CD8-positive, alpha-beta memory T cell (primary cell): ENCODE measurements around the gene TENT4A. TPM values are rescaled to one million over a fixed set of nuclear protein-coding genes. Genes with fewer than 3 reads are reported as not detected.

Experiments
- CTCF ChIA-PET: fragments of 350-600 bp; sonication (Branson Sonifier 250); formaldehyde crosslinking; loops from one replicate; lab custom pipeline; 2021; ENCODE audit warnings: antibody characterized with exemption; lab: Charles Lee
- POLR2A ChIA-PET: fragments of 350-600 bp; sonication (Branson Sonifier 250); formaldehyde crosslinking; loops from one replicate; lab custom pipeline; 2021; ENCODE audit warnings: antibody characterized with exemption; lab: Charles Lee
- DNase-seq, 5 donors: peaks; one replicate each; pipeline versions ENCODE4 v3.0.0 to v3.0.0-alpha.2; 2020 to 2022; ENCODE audit warnings: mixed read lengths in 1 of 5
- H3K27ac ChIP-seq: one replicate; pipeline ENCODE4 v1.7.0; 2013; ENCODE audit warnings: low read depth, mild to moderate bottlenecking, low read length, moderate library complexity
- H3K27me3 ChIP-seq: 2 replicates; pipeline ENCODE4 v1.7.0; 2013; ENCODE audit warnings: low read length, mild to moderate bottlenecking; ENCODE audit not compliant: insufficient read depth, poor library complexity, severe bottlenecking
- H3K36me3 ChIP-seq: 2 replicates; pipeline ENCODE4 v1.7.0; 2013; ENCODE audit warnings: mild to moderate bottlenecking, low read length, moderate library complexity; ENCODE audit not compliant: insufficient read depth
- H3K4me1 ChIP-seq: 2 replicates; pipeline ENCODE4 v1.7.0; 2013; ENCODE audit warnings: mild to moderate bottlenecking, low read length, moderate library complexity; ENCODE audit not compliant: insufficient read depth
- H3K4me3 ChIP-seq: 2 replicates; pipeline ENCODE4 v1.7.0; 2013; ENCODE audit warnings: mild to moderate bottlenecking, low read length
- H3K9me3 ChIP-seq: 2 replicates; pipeline ENCODE4 v1.7.0; 2013; ENCODE audit warnings: mild to moderate bottlenecking, low read length
- H3K27ac Mint-ChIP-seq, 8 donors: one replicate each; pipeline ENCODE4 v1.8.0; 2020 to 2021; ENCODE audit warnings: mixed read lengths in 8 of 8, mild to moderate bottlenecking in 6 of 8, inconsistent platforms in 3 of 8, moderate library complexity in 3 of 8
- H3K27me3 Mint-ChIP-seq, 2 donors: one replicate each; pipeline ENCODE4 v1.8.0; 2020 to 2021; ENCODE audit warnings: mixed read lengths in 2 of 2, mild to moderate bottlenecking in 1 of 2, moderate library complexity in 1 of 2
- H3K36me3 Mint-ChIP-seq, 3 donors: one replicate each; pipeline ENCODE4 v1.8.0; 2020 to 2021; ENCODE audit warnings: mixed read lengths in 3 of 3, inconsistent platforms in 1 of 3, mild to moderate bottlenecking in 1 of 3
- H3K4me1 Mint-ChIP-seq, 3 donors: one replicate each; pipeline ENCODE4 v1.8.0; 2020 to 2021; ENCODE audit warnings: mixed read lengths in 3 of 3, inconsistent platforms in 1 of 3, mild to moderate bottlenecking in 1 of 3
- H3K4me3 Mint-ChIP-seq, 7 donors: one replicate each; pipeline ENCODE4 v1.8.0; 2020 to 2021; ENCODE audit warnings: mixed read lengths in 7 of 7, mild to moderate bottlenecking in 6 of 7, moderate library complexity in 4 of 7, inconsistent platforms in 2 of 7
- H3K9me3 Mint-ChIP-seq, 5 donors: one replicate each; pipeline ENCODE4 v1.8.0; 2020 to 2022; ENCODE audit warnings: mixed read lengths in 5 of 5, mild to moderate bottlenecking in 3 of 5, moderate library complexity in 2 of 5, inconsistent platforms in 1 of 5
- polyA plus RNA-seq: library from polyadenylated mRNA; unstranded; fragments of 300-500 nt; fragmentation: Illumina TruSeq; gene quantifications from one replicate; pipeline ENCODE4 v1.2.3, GENCODE V29; 2021
- total RNA-seq, 2 experiments: library from RNA; stranded (reverse); gene quantifications; one replicate each; pipeline ENCODE4 v1.2.3, GENCODE V29; 2021

The TENT4A gene
- total and polyA plus RNA-seq, 3 experiments from 2014 or later, result 1.1 to 28.4 (median 25.6) TPM

DNA sequence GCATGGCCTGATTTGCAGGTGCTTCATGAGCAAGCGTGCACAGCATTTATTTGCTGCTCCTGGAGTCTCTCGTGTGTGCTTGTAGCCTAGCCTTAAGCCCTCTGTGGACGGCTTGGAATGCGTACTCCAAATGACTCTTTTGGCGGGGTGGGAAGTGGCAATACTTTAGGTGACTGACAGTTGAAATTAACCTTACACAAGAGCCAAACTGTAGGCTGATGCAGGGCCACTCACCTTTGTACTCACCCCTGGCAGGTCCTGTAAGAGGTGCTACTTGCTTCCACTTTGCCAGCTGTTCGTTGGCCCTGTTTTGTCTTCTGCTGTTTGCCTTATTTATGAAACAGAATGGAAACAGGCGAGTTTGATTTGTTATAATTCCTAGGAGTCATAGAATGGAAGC is 22.9 kb downstream of the TENT4A start:
- Mint-ChIP-seq H3K27ac (peak overlapping the region in 6 of 8 donors; percentile 28 to 79 (median 50)), H3K4me3 (peak overlapping the region in 1 of 7 donors; percentile 13), H3K4me1 (peaks cover 38 to 60% (median 56%) of the 10 kb centered on the region in 3 donors), H3K27me3 (no peaks in the 10 kb centered on the region), H3K36me3 (peaks cover 0 to 54% (median 16%) of the 10 kb centered on the region in 3 donors), H3K9me3 (no peaks in the 10 kb centered on the region)
- ChIA-PET CTCF (no interaction called here), POLR2A (no interaction called here)
- Histone ChIP-seq H3K4me3 (no peak overlapping the region), H3K36me3 (peaks cover 15% of the 10 kb centered on the region), H3K9me3 (no peaks in the 10 kb centered on the region), H3K4me1 (peaks cover 8% of the 10 kb centered on the region), H3K27ac (no peak overlapping the region), H3K27me3 (no peaks in the 10 kb centered on the region)
- DNase-seq, result no peak

DNA sequence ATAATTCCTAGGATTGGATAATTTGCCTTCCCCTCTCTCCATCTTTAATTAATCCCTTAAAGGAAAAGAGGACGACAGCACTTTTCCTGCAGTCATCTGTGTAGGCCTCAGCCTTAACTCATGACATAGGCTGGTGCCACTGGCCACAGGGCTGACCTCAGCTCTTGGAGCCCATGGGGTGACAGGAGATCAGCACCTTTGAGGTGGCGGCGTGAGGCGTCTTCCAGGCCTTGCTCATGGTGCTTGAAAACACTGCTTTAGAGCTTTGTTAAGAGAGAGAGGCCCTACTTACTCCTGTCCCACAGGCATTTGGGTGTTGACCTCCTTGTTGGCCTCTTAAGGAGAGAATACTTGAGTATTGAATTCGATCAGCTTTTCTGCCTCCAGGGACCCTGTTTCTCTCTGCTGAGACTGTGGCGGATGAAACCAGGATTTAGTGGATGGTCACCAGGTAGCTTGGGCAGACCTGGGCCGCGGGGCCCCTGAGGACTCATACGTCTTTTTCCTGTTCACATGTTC is 23.4 kb downstream of the TENT4A start:
- H3K27me3 ChIP-seq, result no peaks in the 10 kb centered on the region
- H3K36me3 Mint-ChIP-seq, result peaks cover 0 to 58% (median 16%) of the 10 kb centered on the region in 3 donors
- no peaks in the 10 kb centered on the region for H3K9me3 Mint-ChIP-seq
- no peak overlapping the region for H3K27ac ChIP-seq
- ChIA-PET POLR2A (no interaction called here), CTCF (no interaction called here)
- no peak overlapping the region for H3K4me3 ChIP-seq
- H3K4me3 Mint-ChIP-seq, result no peak overlapping the region
- H3K9me3 ChIP-seq, result no peaks in the 10 kb centered on the region
- H3K27me3 Mint-ChIP-seq, result no peaks in the 10 kb centered on the region
- H3K36me3 ChIP-seq, result peaks cover 15% of the 10 kb centered on the region
- H3K4me1 ChIP-seq, result peaks cover 7% of the 10 kb centered on the region
- peak overlapping the region; percentile 16 to 89 (median 78) for H3K27ac Mint-ChIP-seq
- H3K4me1 Mint-ChIP-seq, result peaks cover 35 to 55% (median 51%) of the 10 kb centered on the region in 3 donors
- no peak for DNase-seq

DNA sequence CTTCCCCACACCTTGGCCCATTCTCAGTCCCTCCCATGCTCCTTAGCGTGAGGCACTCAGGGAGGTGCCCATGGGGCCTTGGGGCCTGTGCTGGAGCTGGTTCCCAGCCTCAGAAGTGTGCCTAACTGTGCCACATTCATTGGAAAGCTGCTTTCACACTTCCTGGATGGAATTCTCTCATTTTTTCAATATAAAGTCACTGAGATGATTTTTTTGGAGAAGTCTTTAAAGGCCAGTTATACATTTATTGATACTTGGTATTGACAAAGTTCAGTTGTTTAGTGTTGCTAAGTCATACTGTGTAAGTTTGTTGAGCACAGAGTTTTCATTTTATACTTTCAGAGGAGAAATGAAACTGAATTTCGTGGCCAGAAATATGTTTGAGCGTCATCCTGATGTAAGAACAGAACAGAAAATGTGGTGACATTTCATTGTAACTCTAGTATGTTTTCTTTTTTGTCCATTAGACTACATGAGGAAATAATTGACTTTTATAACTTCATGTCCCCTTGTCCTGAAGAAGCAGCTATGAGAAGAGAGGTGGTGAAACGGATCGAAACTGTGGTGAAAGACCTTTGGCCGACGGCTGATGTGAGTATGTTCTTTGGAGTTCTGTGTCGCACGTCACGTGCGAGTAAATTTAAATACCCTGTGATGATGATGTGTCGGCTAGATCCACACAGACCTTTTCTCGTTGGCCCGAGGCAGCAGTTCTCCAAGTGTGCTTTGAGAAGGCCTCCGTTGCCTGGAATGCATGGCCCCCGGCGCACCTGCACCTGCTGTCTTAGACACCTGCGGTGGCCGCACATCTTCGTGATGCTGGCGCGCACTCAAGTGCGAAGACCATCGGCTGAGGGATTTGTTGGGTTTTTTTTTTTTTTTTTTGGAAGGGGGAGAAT is 24.1 kb downstream of the TENT4A start:
- ChIA-PET CTCF (no interaction called here), POLR2A (no interaction called here)
- Mint-ChIP-seq H3K27ac (peak overlapping the region; percentile 16 to 89 (median 78)), H3K36me3 (peaks cover 0 to 65% (median 16%) of the 10 kb centered on the region in 3 donors), H3K27me3 (no peaks in the 10 kb centered on the region), H3K9me3 (no peaks in the 10 kb centered on the region), H3K4me3 (peak overlapping the region in 2 of 7 donors; percentile 23 to 28), H3K4me1 (peaks cover 28 to 48% (median 44%) of the 10 kb centered on the region in 3 donors)
- Histone ChIP-seq H3K9me3 (no peaks in the 10 kb centered on the region), H3K4me3 (no peak overlapping the region), H3K36me3 (peaks cover 15% of the 10 kb centered on the region), H3K27me3 (no peaks in the 10 kb centered on the region), H3K27ac (no peak overlapping the region), H3K4me1 (peaks cover 7% of the 10 kb centered on the region)
- DNase-seq, result no peak

DNA sequence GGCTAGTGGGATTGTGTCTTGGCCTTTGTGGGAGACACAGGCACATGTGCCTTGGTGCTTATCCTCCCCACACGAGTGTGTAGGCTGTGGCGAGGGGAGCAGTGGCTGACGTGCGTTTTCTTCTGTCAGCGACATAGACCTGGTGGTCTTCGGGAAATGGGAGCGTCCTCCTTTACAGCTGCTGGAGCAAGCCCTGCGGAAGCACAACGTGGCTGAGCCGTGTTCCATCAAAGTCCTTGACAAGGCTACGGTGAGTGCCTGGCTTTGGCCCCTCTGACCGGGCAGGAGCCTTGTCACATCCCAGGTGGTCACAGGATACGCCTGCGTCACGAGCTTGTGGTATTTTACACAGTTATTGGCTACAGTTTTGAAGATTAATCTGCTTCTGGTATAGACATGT is 26.4 kb downstream of the TENT4A start:
- H3K27me3 ChIP-seq, result no peaks in the 10 kb centered on the region
- no peaks in the 10 kb centered on the region for H3K9me3 Mint-ChIP-seq
- no peak overlapping the region for H3K27ac ChIP-seq
- CTCF ChIA-PET, result no interaction called here
- no peak overlapping the region for H3K4me3 Mint-ChIP-seq
- peak overlapping the region in 1 of 8 donors; percentile 64 for H3K27ac Mint-ChIP-seq
- DNase-seq, result no peak
- H3K4me1 Mint-ChIP-seq, result peaks cover 13 to 28% (median 25%) of the 10 kb centered on the region in 3 donors
- peaks cover 7% of the 10 kb centered on the region for H3K4me1 ChIP-seq
- H3K4me3 ChIP-seq, result no peak overlapping the region
- peaks cover 25% of the 10 kb centered on the region for H3K36me3 ChIP-seq
- no peaks in the 10 kb centered on the region for H3K9me3 ChIP-seq
- H3K36me3 Mint-ChIP-seq, result peaks cover 0 to 73% (median 14%) of the 10 kb centered on the region in 3 donors
- POLR2A ChIA-PET, result no interaction called here
- no peaks in the 10 kb centered on the region for H3K27me3 Mint-ChIP-seq

DNA sequence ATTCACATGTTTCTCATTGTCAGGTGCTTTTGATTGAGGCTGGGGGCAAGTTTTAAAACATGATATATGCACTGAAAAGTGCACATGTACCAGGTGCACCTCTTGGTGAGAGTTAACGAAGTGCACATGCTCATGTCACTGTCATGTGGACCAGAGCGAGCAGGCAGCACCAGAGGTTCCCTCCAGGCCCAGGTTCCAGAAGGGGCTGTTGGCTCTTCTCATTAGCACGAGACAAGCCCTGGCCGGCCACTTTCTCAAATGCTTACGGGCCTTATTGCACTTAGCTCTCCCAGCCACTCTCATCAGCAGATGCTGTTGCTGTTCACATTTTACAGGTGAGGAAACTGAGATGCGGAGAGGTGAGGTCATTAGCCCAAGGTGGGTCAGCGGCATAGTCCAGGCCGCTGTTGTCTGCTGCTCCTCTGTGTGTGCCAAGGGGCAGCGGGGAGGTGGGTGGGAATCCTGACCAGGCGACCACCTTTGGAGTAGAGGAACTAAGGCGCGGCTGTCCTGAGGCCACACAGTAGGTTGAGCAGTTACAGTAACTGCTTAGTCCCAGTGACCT is 27.4 kb downstream of the TENT4A start:
- H3K4me1 Mint-ChIP-seq, result peaks cover 4 to 21% (median 15%) of the 10 kb centered on the region in 3 donors
- H3K36me3 Mint-ChIP-seq, result peaks cover 0 to 78% (median 15%) of the 10 kb centered on the region in 3 donors
- no peaks in the 10 kb centered on the region for H3K9me3 Mint-ChIP-seq
- H3K36me3 ChIP-seq, result peaks cover 25% of the 10 kb centered on the region
- no peaks in the 10 kb centered on the region for H3K27me3 Mint-ChIP-seq
- H3K4me3 ChIP-seq, result no peak overlapping the region
- H3K4me3 Mint-ChIP-seq, result no peak overlapping the region
- H3K27ac ChIP-seq, result no peak overlapping the region
- ChIA-PET CTCF (no interaction called here), POLR2A (no interaction called here)
- peak overlapping the region in 3 of 8 donors; percentile 27 to 75 (median 73) for H3K27ac Mint-ChIP-seq
- H3K27me3 ChIP-seq, result no peaks in the 10 kb centered on the region
- DNase-seq, result no peak
- H3K9me3 ChIP-seq, result no peaks in the 10 kb centered on the region
- no peaks in the 10 kb centered on the region for H3K4me1 ChIP-seq

DNA sequence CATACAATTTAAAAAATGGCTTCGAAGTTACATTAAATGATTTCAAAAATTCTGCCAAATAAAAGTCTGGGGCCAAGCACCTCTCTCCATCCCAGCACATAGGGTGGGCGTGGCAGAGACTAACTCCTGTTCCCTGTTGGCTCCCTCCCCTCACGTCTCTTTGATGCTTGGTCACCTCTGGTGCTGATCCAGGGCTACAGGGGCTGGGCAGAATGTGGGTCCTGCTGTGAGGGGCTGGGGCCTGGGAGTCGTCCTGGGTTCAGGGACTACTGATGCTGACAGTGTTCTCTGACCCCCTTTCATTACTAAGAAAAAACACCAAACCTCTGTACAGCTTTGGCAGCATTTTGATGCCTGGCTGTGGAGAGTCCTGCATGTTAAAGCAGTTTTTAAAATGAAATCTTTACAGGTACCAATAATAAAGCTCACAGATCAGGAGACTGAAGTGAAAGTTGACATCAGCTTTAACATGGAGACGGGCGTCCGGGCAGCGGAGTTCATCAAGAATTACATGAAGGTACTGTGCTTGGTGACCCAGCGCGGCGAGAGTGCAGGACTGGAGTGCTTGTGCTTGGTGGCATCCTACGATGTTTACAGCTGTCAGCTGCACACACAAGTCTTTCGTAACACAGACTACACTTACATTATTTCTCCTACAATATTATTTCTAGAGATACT is 29.0 kb downstream of the TENT4A start:
- Histone ChIP-seq H3K4me3 (no peak overlapping the region), H3K36me3 (peaks cover 24% of the 10 kb centered on the region), H3K27ac (no peak overlapping the region), H3K9me3 (no peaks in the 10 kb centered on the region), H3K4me1 (no peaks in the 10 kb centered on the region), H3K27me3 (no peaks in the 10 kb centered on the region)
- Mint-ChIP-seq H3K4me1 (peaks cover 2 to 12% (median 4%) of the 10 kb centered on the region in 3 donors), H3K4me3 (no peak overlapping the region), H3K27ac (peak overlapping the region in 1 of 8 donors; percentile 8), H3K36me3 (peaks cover 0 to 87% (median 16%) of the 10 kb centered on the region in 3 donors), H3K27me3 (no peaks in the 10 kb centered on the region), H3K9me3 (no peaks in the 10 kb centered on the region)
- ChIA-PET POLR2A (no interaction called here), CTCF (no interaction called here)
- DNase-seq, result no peak

DNA sequence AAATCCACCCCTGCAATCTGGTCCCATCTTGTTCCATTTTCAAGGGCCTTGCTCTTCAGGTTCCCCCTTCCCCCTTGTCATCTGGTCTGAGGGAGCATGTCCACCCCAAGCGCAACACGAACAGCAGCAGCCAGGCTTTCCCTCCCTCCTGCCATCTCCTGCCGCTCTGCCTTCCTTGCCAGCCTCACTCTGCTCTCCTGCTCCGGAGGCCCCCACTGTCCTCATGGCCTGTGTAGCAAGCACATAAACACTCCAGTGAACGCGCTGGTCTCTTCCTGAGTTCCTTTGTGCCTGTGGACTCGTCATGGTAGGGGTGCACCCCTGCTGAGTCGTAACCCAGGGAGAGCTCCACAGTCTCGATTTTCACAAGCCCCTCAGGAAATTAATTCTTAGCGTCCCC is 29.9 kb downstream of the TENT4A start:
- Mint-ChIP-seq H3K36me3 (peaks cover 0 to 88% (median 15%) of the 10 kb centered on the region in 3 donors), H3K27me3 (no peaks in the 10 kb centered on the region), H3K4me1 (peaks cover 0 to 8% (median 2%) of the 10 kb centered on the region in 3 donors), H3K9me3 (no peaks in the 10 kb centered on the region), H3K4me3 (no peak overlapping the region), H3K27ac (peak overlapping the region in 4 of 8 donors; percentile 5 to 73 (median 34))
- no peak for DNase-seq
- H3K27ac ChIP-seq, result no peak overlapping the region
- CTCF ChIA-PET, result no interaction called here
- H3K27me3 ChIP-seq, result no peaks in the 10 kb centered on the region
- H3K4me1 ChIP-seq, result no peaks in the 10 kb centered on the region
- H3K36me3 ChIP-seq, result peaks cover 23% of the 10 kb centered on the region
- POLR2A ChIA-PET, result no interaction called here
- no peak overlapping the region for H3K4me3 ChIP-seq
- no peaks in the 10 kb centered on the region for H3K9me3 ChIP-seq
